GM21723 (cell line): ENCODE results near the gene ACTBL2.

ENCODE experiments used
- ATAC-seq: cut with Tn5 transposase; IDR thresholded peaks from one replicate; pipeline ENCODE4 v1.9.1; 2021; ENCODE audit warnings: mild to moderate bottlenecking, moderate library complexity; ENCODE audit not compliant: unreplicated experiment

ACTBL2 gene

GRCh38 chr5:57450991-57451876, 31.4 kb downstream of the ACTBL2 start:
- no peak for ATAC-seq

- no peak for ATAC-seq
Observed at GRCh38 chr5:57448751-57449150, 33.9 kb downstream of the ACTBL2 start.

GRCh38 chr5:57448287-57448686, 34.3 kb downstream of the ACTBL2 start:
- no peak for ATAC-seq

GRCh38 chr5:57447658-57448057, 35.0 kb downstream of the ACTBL2 start:
- no peak for ATAC-seq

GRCh38 chr5:57446966-57447365, 35.6 kb downstream of the ACTBL2 start:
- no peak for ATAC-seq

- no peak for ATAC-seq
Observed at GRCh38 chr5:57445705-57446037, 36.9 kb downstream of the ACTBL2 start.

- no peak for ATAC-seq
Observed at GRCh38 chr5:57445006-57445704, 37.5 kb downstream of the ACTBL2 start.

GRCh38 chr5:57442080-57442839, 40.4 kb downstream of the ACTBL2 start:
- ATAC-seq, result peak; percentile 47

GRCh38 chr5:57441557-57441956, 41.1 kb downstream of the ACTBL2 start:
- ATAC-seq, result no peak

- ATAC-seq, result no peak
Observed at GRCh38 chr5:57439601-57440000, 43.0 kb downstream of the ACTBL2 start.

- no peak for ATAC-seq
Observed at GRCh38 chr5:57437976-57438805, 44.4 kb downstream of the ACTBL2 start.

GRCh38 chr5:57436586-57436985, 46.0 kb downstream of the ACTBL2 start:
- ATAC-seq, result no peak

- ATAC-seq, result no peak
Observed at GRCh38 chr5:57435701-57436134, 46.9 kb downstream of the ACTBL2 start.

- no peak for ATAC-seq
Observed at GRCh38 chr5:57434683-57435082, 47.9 kb downstream of the ACTBL2 start.

GRCh38 chr5:57434227-57434640, 48.4 kb downstream of the ACTBL2 start:
- ATAC-seq, result no peak

- no peak for ATAC-seq
Observed at GRCh38 chr5:57432876-57433275, 49.7 kb downstream of the ACTBL2 start.

- no peak for ATAC-seq
Observed at GRCh38 chr5:57431759-57432158, 50.9 kb downstream of the ACTBL2 start.
